Activated CD8-positive, alpha-beta T cell treated with anti-CD3 and anti-CD28 coated beads for 36 hours (primary cell): ENCODE results near the gene NSDHL. TPM values are rescaled to one million over a fixed set of nuclear protein-coding genes. Genes with fewer than 3 reads are reported as not detected.
"Not testable (repeated sequence)": the region's sequence is repeated elsewhere in the genome, so short reads cannot be mapped to it uniquely, and the experiment has no call there.

Experiments used
- ATAC-seq: fragments of 200-7000 bp; cut with Tn5 transposase; one replicate; pipeline ENCODE4 v1.10.0; 2021; ENCODE audit warnings: mild to moderate bottlenecking, moderate library complexity
- CTCF ChIA-PET: fragments of 350-600 bp; sonication (Branson Sonifier 250); formaldehyde crosslinking; loops from one replicate; lab custom pipeline; 2021; ENCODE audit warnings: antibody characterized with exemption; lab: Charles Lee
- POLR2A ChIA-PET: fragments of 350-600 bp; sonication (Branson Sonifier 250); formaldehyde crosslinking; loops from one replicate; lab custom pipeline; 2021; ENCODE audit warnings: antibody characterized with exemption; lab: Charles Lee
- DNase-seq: peaks from one replicate; pipeline ENCODE4 v3.0.0-alpha.2; 2020
- H3K27ac Mint-ChIP-seq: one replicate; pipeline ENCODE4 v1.8.0; 2021; ENCODE audit warnings: mild to moderate bottlenecking, mixed read lengths
- H3K27me3 Mint-ChIP-seq: one replicate; pipeline ENCODE4 v1.8.0; 2021; ENCODE audit warnings: mixed read lengths
- H3K36me3 Mint-ChIP-seq: one replicate; pipeline ENCODE4 v1.8.0; 2021; ENCODE audit warnings: low read depth, mixed read lengths
- H3K4me1 Mint-ChIP-seq: one replicate; pipeline ENCODE4 v1.8.0; 2021; ENCODE audit warnings: low read depth, mixed read lengths
- H3K4me3 Mint-ChIP-seq: one replicate; pipeline ENCODE4 v1.8.0; 2021; ENCODE audit warnings: mild to moderate bottlenecking, moderate library complexity, mixed read lengths
- H3K9me3 Mint-ChIP-seq: one replicate; pipeline ENCODE4 v1.8.0; 2021; ENCODE audit warnings: mixed read lengths
- CTCF ChIP-seq: fragments of 200-600 bp; IDR thresholded peaks from one replicate; pipeline ENCODE4 v1.8.0; 2022; ENCODE audit warnings: antibody characterized with exemption, mild to moderate bottlenecking
- intact Hi-C: fragments of 100-400 bp; cut with micrococcal nuclease; formaldehyde crosslinking; loops from one replicate; pipeline ENCODE4 v1.10.0; 2022
- total RNA-seq, 2 experiments: library from RNA; stranded (reverse); gene quantifications; one replicate each; pipeline ENCODE4 v1.2.3, GENCODE V29; 2021

NSDHL gene
- total RNA-seq, 2 experiments from 2014 or later: 15.0 to 15.8 TPM

GRCh38 chrX:152904151-152905080 lies 73.6 kb downstream of the NSDHL start:
- no peak overlapping the region for H3K27ac Mint-ChIP-seq
- ChIA-PET POLR2A (no interaction called here), CTCF (interaction anchor here (0.7 to 1.4 kb wide), 4 partner anchors 11 to 22 kb away, joined by 3 read pairs; no protein-coding TSS in a partner anchor)
- intact Hi-C loops: no loop called here
- no peaks in the 10 kb centered on the region for H3K4me1 Mint-ChIP-seq
- H3K4me3 Mint-ChIP-seq: no peak overlapping the region
- H3K27me3 Mint-ChIP-seq: peaks cover 4% of the 10 kb centered on the region
- no peaks in the 10 kb centered on the region for H3K9me3 Mint-ChIP-seq
- peak; percentile 51 for DNase-seq
- H3K36me3 Mint-ChIP-seq: no peaks in the 10 kb centered on the region
- TF ChIP-seq CTCF: peak; percentile 29
- ATAC-seq: peak; percentile 77

- TF ChIP-seq CTCF: no peak
- H3K4me3 Mint-ChIP-seq: no peak overlapping the region
- DNase-seq (no peak), ATAC-seq (no peak)
- no peaks in the 10 kb centered on the region for H3K4me1 Mint-ChIP-seq
- no peaks in the 10 kb centered on the region for H3K9me3 Mint-ChIP-seq
- H3K36me3 Mint-ChIP-seq: no peaks in the 10 kb centered on the region
- CTCF ChIA-PET: interaction anchor here (1.2 to 1.4 kb wide), 2 partner anchors 10 to 20 kb away, joined by 3 read pairs; no protein-coding TSS in a partner anchor
- no peak overlapping the region for H3K27ac Mint-ChIP-seq
- intact Hi-C loops: no loop called here
- POLR2A ChIA-PET: no interaction called here
- H3K27me3 Mint-ChIP-seq: peaks cover 4% of the 10 kb centered on the region
Observed at GRCh38 chrX:152905081-152905420, 74.2 kb downstream of the NSDHL start.

- intact Hi-C loops: no loop called here
- DNase-seq: peak; percentile 13
- peaks cover 4% of the 10 kb centered on the region for H3K27me3 Mint-ChIP-seq
- H3K4me1 Mint-ChIP-seq: no peaks in the 10 kb centered on the region
- no peaks in the 10 kb centered on the region for H3K36me3 Mint-ChIP-seq
- H3K27ac Mint-ChIP-seq: no peak overlapping the region
- no peak overlapping the region for H3K4me3 Mint-ChIP-seq
- POLR2A ChIA-PET: no interaction called here
- no peaks in the 10 kb centered on the region for H3K9me3 Mint-ChIP-seq
- no peak for TF ChIP-seq CTCF
- CTCF ChIA-PET: interaction anchor here (1.4 kb wide), 1 partner anchor 17 kb away, joined by 4 read pairs; no protein-coding TSS in a partner anchor
- ATAC-seq: peak; percentile 42
Observed at GRCh38 chrX:152907084-152907651, 76.3 kb downstream of the NSDHL start.

GRCh38 chrX:152908486-152908885 lies 77.6 kb downstream of the NSDHL start:
- Mint-ChIP-seq H3K36me3 (no peaks in the 10 kb centered on the region), H3K27ac (no peak overlapping the region), H3K4me1 (no peaks in the 10 kb centered on the region), H3K4me3 (no peak overlapping the region), H3K27me3 (peaks cover 2% of the 10 kb centered on the region), H3K9me3 (no peaks in the 10 kb centered on the region)
- ATAC-seq: no peak
- intact Hi-C loops: no loop called here
- ChIA-PET POLR2A (no interaction called here), CTCF (no interaction called here)
- TF ChIP-seq CTCF: no peak
- no peak for DNase-seq

GRCh38 chrX:152910018-152910417 lies 79.2 kb downstream of the NSDHL start:
- H3K27me3 Mint-ChIP-seq, H3K4me3 Mint-ChIP-seq, H3K36me3 Mint-ChIP-seq, CTCF ChIA-PET, POLR2A ChIA-PET, H3K27ac Mint-ChIP-seq, H3K4me1 Mint-ChIP-seq, intact Hi-C loops, ATAC-seq, DNase-seq, H3K9me3 Mint-ChIP-seq: not testable (repeated sequence)
